Duodenal mucosa (tissue), 2 donors: ENCODE data around the gene ZNF792.
A peak's percentile ranks its signal among the peaks of the same experiment; 100 is the strongest.

Experiments
- H3K27ac ChIP-seq: one replicate; pipeline ENCODE4 v1.7.0; 2013; ENCODE audit warnings: low read depth, low read length
- H3K27me3 ChIP-seq, 2 donors: one replicate each; pipeline ENCODE4 v1.7.0; 2013; ENCODE audit warnings: low read length in 2 of 2, control low read depth in 1 of 2; ENCODE audit not compliant: insufficient read depth in 2 of 2, control insufficient read depth in 1 of 2
- H3K36me3 ChIP-seq, 2 donors: one replicate each; pipeline ENCODE4 v1.7.0; 2013; ENCODE audit warnings: low read length in 2 of 2, control low read depth in 1 of 2; ENCODE audit not compliant: insufficient read depth in 2 of 2, control insufficient read depth in 1 of 2
- H3K4me1 ChIP-seq, 2 donors: one replicate each; pipeline ENCODE4 v1.7.0; 2013; ENCODE audit warnings: low read length in 2 of 2, control low read depth in 1 of 2; ENCODE audit not compliant: insufficient read depth in 2 of 2, control insufficient read depth in 1 of 2
- H3K4me3 ChIP-seq, 2 donors: one replicate each; pipeline ENCODE4 v1.7.0; 2013; ENCODE audit warnings: low read length in 2 of 2, low read depth in 1 of 2
- H3K9ac ChIP-seq, 2 donors: one replicate each; pipeline ENCODE4 v1.7.0; 2013; ENCODE audit warnings: low read length in 2 of 2, low read depth in 1 of 2
- H3K9me3 ChIP-seq, 2 donors: one replicate each; pipeline ENCODE4 v1.7.0; 2013; ENCODE audit warnings: low read length in 2 of 2, control low read depth in 1 of 2; ENCODE audit not compliant: control insufficient read depth in 1 of 2

ZNF792 gene

GRCh38 chr19:34960103-34960805, 3.8 kb downstream of the ZNF792 start:
- Histone ChIP-seq H3K9ac (no peak overlapping the region), H3K36me3 (peaks cover 45 to 56% of the 10 kb centered on the region in 2 donors), H3K27me3 (no peaks in the 10 kb centered on the region), H3K4me3 (peak overlapping the region in 1 of 2 donors; percentile 7), H3K27ac (no peak overlapping the region), H3K4me1 (peaks cover 14% of the 10 kb centered on the region in 2 donors), H3K9me3 (peaks cover 59 to 67% of the 10 kb centered on the region in 2 donors)

DNA sequence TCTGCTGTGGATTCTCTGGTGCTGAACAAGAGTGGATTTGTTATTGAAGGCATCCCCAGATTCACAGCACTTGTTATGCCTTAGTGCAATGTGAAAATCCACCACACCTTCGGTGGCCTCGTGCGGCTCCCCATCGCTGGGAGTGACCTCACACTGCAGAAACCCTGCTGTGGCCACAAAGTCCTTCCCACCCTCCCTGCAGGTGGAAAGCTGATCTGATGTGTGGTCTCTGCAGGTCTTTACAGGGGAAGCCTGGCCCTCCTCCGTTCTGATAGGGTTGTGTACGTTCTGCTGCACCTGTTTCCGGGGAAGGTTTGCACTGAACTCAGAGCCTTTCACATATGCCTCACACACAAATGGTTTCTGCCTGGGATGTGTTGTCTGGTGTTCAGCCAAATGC, 5.0 kb downstream of the ZNF792 start:
- peaks cover 61 to 72% of the 10 kb centered on the region in 2 donors for H3K9me3 ChIP-seq
- H3K4me3 ChIP-seq = peak overlapping the region; percentile 7 to 36
- H3K4me1 ChIP-seq = peaks cover 14% of the 10 kb centered on the region in 2 donors
- no peak overlapping the region for H3K9ac ChIP-seq
- H3K27ac ChIP-seq = no peak overlapping the region
- H3K36me3 ChIP-seq = peaks cover 45 to 56% of the 10 kb centered on the region in 2 donors
- no peaks in the 10 kb centered on the region for H3K27me3 ChIP-seq

DNA sequence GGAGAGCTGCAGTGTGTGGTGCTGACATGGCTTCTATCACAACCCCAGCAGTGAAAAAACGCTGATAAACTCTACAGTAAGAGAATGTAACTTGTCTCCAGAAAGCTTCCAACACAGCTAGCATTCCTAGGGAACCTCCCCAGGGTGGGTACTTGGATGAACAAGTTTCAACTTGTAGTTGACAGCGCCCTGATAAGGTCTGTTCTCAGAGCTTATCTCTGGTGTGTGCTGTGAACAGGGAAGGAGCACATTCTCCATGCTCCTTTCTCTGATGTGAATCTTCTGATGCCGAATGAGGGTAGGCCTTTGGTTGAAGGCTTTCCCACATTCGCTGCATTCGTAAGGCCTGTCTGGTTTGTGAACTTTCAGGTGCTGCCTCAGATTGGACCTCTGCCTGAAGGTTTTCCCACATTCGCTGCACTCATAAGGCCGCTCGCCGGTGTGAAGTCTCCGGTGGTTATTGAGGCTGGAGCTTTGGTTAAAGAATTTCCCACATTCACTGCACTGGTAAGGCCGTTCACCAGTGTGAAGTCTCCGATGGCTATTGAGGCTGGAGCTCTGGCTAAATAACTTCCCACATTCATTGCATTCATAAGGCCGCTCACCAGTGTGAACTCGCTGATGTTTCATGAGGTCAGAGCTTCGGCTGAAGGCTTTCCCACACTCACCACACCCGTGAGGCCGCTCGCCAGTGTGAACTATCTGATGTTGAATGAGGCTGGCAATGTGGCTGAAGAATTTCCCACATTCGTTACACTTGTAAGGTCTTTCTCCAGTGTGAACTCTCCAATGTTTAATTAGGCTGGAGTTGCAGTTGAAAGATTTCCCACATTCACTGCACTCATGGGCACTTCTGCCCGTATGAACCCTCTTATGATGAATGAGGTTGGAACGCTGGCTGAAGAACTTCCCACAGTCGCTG, 5.9 kb downstream of the ZNF792 start:
- Histone ChIP-seq H3K9ac (no peak overlapping the region), H3K4me3 (peak overlapping the region; percentile 7 to 36), H3K27ac (no peak overlapping the region), H3K36me3 (peaks cover 45 to 56% of the 10 kb centered on the region in 2 donors), H3K9me3 (peaks cover 67 to 79% of the 10 kb centered on the region in 2 donors), H3K4me1 (peaks cover 12 to 14% of the 10 kb centered on the region in 2 donors), H3K27me3 (no peaks in the 10 kb centered on the region)

- H3K27me3 ChIP-seq = no peaks in the 10 kb centered on the region
- peaks cover 16 to 22% of the 10 kb centered on the region in 2 donors for H3K36me3 ChIP-seq
- no peak overlapping the region for H3K27ac ChIP-seq
- no peak overlapping the region for H3K4me3 ChIP-seq
- no peak overlapping the region for H3K9ac ChIP-seq
- H3K4me1 ChIP-seq = no peaks in the 10 kb centered on the region
- H3K9me3 ChIP-seq = peaks cover 47 to 59% of the 10 kb centered on the region in 2 donors
These were observed 10.9 kb downstream of the ZNF792 start for GRCh38 chr19:34953092-34953491.

DNA sequence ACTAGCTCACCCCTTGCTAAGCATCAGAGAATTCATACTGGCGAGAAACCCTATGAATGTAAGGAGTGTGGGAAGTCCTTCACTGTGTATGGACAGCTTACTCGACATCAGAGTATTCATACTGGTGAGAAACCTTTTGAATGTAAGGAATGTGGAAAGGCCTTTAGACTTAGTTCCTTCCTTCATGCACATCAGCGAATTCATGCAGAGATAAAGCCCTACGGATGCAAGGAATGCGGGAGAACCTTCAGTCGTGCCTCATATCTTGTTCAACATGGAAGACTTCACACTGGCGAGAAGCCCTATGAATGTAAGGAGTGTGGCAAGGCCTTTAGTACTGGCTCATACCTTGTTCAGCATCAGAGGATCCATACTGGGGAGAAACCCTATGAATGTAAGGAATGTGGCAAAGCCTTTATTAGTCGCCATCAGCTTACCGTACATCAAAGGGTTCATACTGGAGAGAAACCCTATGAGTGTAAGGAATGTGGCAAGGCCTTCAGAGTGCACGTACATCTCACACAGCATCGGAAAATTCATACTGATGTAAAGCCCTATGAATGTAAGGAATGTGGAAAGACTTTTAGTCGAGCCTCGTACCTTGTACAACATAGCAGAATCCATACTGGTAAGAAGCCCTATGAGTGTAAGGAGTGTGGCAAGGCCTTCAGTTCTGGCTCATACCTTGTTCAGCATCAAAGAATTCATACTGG, 20.0 kb downstream of the ZNF792 start:
- H3K4me1 ChIP-seq = no peaks in the 10 kb centered on the region
- H3K27ac ChIP-seq = no peak overlapping the region
- peaks cover 37 to 50% of the 10 kb centered on the region in 2 donors for H3K9me3 ChIP-seq
- H3K27me3 ChIP-seq = no peaks in the 10 kb centered on the region
- H3K36me3 ChIP-seq = peaks cover 19 to 23% of the 10 kb centered on the region in 2 donors
- H3K4me3 ChIP-seq = peak overlapping the region in 1 of 2 donors; percentile 23
- H3K9ac ChIP-seq = no peak overlapping the region

GRCh38 chr19:34938886-34939285, 25.1 kb downstream of the ZNF792 start:
- Histone ChIP-seq H3K9me3 (peaks cover 15 to 23% of the 10 kb centered on the region in 2 donors), H3K27me3 (no peaks in the 10 kb centered on the region), H3K9ac (no peak overlapping the region), H3K4me3 (no peak overlapping the region), H3K4me1 (no peaks in the 10 kb centered on the region), H3K27ac (no peak overlapping the region), H3K36me3 (peaks cover 9 to 35% of the 10 kb centered on the region in 2 donors)

- Histone ChIP-seq H3K27me3 (no peaks in the 10 kb centered on the region), H3K27ac (no peak overlapping the region), H3K9ac (no peak overlapping the region), H3K4me1 (no peaks in the 10 kb centered on the region), H3K9me3 (no peaks in the 10 kb centered on the region), H3K36me3 (peaks cover 7 to 36% of the 10 kb centered on the region in 2 donors), H3K4me3 (no peak overlapping the region)
These were observed 27.8 kb downstream of the ZNF792 start for GRCh38 chr19:34936184-34936583.

DNA sequence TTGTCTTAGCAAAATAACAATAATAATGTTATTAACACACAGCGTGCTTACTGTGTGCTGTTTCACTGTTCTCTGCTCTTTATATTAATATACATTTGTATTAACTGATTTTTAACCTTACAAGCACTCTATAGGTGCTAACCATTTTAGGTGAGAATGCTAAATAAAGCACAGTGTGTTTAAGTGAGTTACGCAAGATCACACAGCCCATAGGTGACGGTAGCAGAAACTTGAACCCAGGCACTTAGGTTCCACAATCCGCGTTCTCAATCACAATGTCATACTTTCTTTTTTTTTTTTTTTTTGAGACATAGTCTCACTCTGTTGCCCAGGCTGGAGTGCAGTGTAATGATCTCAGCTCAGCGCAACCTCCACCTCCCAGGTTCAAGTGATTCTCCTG, 31.5 kb downstream of the ZNF792 start:
- H3K9ac ChIP-seq = no peak overlapping the region
- H3K36me3 ChIP-seq = peaks cover 7 to 31% of the 10 kb centered on the region in 2 donors
- no peaks in the 10 kb centered on the region for H3K9me3 ChIP-seq
- no peaks in the 10 kb centered on the region for H3K27me3 ChIP-seq
- H3K4me1 ChIP-seq = peaks cover 4 to 5% of the 10 kb centered on the region in 2 donors
- no peak overlapping the region for H3K4me3 ChIP-seq
- H3K27ac ChIP-seq = no peak overlapping the region

- Histone ChIP-seq H3K27ac (peak within 1 kb of the TSS; percentile 54), H3K4me3 (peak within 1 kb of the TSS; percentile 87 to 90), H3K9ac (peak within 1 kb of the TSS; percentile 67 to 81), H3K27me3 (no peaks in the 10 kb centered on the region), H3K4me1 (peaks cover 7 to 12% of the 10 kb centered on the region in 2 donors), H3K36me3 (peaks cover 6 to 7% of the 10 kb centered on the region in 2 donors), H3K9me3 (no peaks in the 10 kb centered on the region)
These were observed 37.2 kb downstream of the ZNF792 start, which contains the start of gene ZNF30 for GRCh38 chr19:34926685-34927375. TSS of gene ZNF30 (plus strand) at chr19:34926903. CDS start at chr19:34929948, 3,045 bp downstream.
